IPS DF 4.7 (cell line): ENCODE results near the gene PON3.

Source experiments
- DNase-seq: peaks from one replicate; pipeline ENCODE4 v3.0.0-alpha.2; 2013; ENCODE audit warnings: low spot score; ENCODE audit errors: extremely low read depth

PON3 gene

DNA sequence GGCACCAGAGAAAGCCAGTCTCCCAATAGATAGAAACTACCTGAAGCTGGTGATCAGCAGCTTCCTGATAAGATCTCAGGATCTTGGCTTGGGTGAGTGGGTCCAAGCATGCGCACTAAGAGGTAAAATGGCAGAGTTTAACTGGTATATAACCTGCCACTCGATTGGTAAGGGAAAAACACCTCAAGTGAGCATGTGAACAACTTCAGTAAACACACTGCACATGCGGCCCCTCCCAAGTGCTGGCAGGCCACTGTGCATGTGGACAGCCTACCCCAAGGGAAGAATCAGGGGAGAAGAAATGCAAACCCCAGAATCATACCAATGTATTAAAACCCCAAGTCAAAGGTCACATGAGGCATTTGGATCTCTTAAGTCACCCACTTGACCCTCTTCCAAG, 54.1 kb downstream of the PON3 start:
- DNase-seq, result no peak

DNA sequence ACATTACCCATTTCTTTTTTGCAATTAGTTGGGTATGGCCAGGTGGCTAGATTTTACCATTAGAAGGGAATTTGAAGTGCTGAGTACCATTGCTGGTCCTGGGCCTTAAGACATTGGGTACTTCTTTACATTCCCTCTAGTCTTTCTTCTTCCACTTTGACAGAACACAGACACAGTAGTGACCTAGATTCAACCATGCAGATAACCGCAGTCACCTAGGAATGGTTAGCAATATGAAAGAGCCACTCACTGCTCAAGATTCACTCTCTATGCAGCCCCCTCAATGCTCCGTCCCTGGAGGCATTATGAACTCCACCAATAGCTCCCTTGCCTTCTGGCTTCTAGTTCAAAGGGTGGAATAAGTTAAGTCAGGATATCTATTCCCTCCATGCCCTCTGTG, 55.7 kb downstream of the PON3 start:
- no peak for DNase-seq

DNA sequence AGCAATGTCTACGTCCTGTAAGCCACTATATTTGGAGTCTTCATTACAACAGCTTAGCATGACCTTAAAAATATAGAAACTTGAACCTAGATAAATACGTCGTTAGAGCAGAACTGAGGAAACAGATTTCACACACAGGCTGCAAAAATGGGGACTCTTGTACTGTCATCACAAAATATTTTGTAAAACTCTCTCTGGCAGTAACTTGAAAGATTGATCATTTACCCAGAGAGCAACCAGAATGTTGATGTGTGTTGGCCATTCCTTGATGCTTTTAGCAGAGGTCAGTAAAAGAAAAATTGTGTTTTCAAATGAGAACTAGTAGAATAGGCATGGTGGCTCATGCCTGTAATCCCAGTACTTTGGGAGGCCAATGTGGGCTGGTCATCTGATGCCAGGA, 57.3 kb downstream of the PON3 start:
- DNase-seq, result no peak

- no peak for DNase-seq
These were observed 61.1 kb downstream of the PON3 start for GRCh38 chr7:95335093-95335492.

DNA sequence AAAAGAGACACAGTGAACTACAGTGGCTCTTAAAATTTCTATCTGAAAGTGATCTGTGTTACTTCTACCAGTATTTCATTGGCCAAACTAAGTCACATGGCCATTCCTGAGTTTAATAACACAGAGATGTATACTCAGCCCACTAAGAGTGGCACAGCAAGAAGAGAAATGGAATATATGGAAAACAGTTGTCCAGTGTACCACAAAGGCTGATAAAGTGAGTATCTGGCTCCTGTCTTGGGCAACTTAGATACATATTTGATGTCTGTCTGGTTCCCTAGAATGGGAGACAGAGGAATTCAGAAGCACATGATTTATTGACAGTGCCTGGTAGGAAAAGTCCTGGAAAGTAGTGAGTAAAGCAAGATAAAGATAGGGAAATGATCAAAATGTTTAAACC, 61.7 kb downstream of the PON3 start:
- no peak for DNase-seq

DNA sequence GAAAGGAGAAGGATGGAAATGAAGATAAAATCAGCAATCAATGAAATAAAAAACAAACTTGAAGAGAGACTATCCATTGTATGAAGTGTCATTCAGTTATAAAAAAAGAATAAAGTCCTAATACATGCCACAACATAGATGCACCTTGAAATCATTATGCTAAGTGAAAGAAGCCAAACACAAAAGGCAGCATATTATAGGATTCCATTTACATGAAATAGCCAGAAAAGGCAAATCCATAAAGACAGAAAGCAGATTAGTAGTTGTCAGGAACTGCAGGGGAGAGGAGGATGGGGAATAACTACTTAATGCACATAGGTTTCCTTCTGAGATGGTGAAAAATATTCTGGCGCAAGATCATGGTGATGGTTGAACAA, 65.2 kb downstream of the PON3 start:
- no peak for DNase-seq

- DNase-seq, result no peak
These were observed 65.8 kb downstream of the PON3 start for GRCh38 chr7:95330204-95330960.

DNA sequence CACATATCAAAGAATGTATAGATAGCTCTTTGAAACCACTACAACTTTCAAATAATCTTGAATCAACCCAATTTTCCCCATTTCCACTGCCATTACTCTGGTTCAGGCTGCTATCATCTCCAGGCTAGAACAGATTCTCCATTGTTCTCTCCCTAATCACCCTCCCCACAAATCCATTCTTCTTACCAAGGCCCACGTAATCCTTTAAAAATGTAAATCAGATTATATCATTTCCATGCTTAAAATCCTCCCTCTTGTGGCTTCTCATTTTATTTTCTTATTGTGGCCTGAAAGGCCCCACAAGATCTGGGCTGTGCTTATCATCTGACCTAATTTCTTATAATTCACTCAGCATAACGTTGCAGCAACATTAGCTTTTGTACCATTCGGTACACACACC, 68.8 kb downstream of the PON3 start:
- DNase-seq, result no peak

DNA sequence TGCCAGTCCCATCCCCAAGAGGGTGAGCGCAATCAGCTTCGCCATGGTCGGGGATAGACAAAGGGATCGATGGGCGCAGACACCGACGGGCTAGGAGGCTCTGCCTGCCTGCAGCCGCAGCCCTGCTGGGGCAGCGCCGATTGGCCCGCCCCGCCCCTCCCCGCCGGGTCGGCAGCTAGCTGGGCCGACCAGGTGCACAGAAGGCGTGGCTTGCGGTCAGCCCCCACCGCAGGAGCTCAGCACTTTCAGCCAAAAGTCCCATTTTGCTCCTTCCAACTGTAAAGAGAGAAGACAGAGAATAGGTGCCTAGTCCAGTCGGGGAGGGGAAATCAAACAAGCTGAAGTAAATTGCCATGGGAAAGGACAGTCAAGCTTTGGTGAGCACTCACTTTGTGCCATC, 71.7 kb downstream of the PON3 start, which contains the start of gene PON1:
Gene PON1 (minus strand): TSS at position 102 of the 400 bp plus-strand sequence. CDS start 57 bp downstream, at position 45.
- DNase-seq, result no peak

DNA sequence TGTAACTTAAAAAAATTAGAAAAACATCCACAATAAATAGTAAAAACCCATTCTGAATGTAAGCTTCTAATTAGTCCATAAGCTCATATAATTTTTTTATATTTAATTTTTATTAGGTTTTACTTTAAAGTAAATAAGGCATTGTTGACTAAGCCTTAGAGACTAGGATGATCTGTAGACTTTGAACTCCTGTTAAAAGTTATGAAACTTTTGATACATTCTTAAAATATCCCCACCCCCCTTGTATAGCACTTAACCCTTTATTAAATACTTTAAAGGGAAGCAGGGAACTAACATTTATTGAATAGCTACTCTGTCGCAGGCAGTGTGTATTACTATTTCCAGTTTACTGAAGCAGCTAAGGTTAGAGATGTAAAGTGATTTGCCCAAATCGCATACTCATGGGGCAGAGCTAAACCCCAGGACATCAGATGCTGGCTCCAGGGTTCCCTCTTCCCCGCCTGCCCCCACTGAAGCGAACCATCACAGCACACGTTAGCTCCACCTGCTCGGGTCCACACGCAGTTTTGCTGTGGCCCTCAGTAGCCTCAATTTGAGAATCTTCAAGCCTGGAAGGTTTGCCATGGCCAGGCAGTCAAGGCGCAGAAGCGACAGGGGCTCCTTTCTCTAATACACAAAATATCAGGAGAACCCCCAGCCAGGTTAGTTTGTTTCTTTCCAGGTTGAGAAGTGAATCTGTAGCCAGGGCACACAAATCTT, 72.6 kb downstream of the PON3 start:
- DNase-seq, result no peak

GRCh38 chr7:95322854-95323253, 73.3 kb downstream of the PON3 start:
- DNase-seq, result no peak

DNA sequence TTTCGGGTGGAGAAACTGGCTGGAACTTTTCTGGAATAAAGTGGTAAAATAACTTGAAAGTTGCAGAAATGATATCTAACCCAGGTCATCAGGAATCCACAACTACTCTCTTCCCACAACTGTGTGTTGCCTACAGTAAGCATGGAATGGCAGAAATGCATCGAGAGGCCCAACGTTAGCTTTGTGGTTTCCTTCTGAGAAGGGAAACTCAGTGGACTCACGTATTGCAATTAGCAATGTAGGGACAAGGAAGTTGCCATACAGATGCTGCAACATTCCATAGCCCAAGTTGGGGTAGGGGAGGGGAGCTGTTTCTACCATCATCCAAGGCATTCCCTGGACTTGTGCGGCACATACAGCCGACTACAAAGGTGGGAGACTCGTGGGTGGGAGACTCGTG, 73.8 kb downstream of the PON3 start:
- DNase-seq, result no peak

GRCh38 chr7:95321720-95322119, 74.5 kb downstream of the PON3 start:
- no peak for DNase-seq

DNA sequence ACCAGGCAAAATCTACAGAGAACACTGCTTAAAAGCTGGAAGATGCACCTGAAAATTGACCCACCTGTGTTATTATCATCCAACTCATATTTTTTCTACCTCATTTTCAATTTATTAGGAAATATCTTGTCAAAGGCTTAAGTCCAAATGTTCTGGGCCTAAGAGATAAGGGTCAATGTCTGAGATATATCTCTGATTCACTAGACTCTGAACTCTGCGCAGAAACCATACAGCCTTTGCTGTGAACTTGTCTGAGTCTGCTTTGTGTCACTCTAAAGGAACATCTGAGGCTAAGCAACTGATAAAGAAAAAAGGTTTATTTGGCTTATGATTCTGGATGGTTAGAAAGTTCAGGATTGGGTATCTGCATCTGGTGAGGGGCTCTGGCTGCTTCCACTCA, 75.5 kb downstream of the PON3 start:
- no peak for DNase-seq

- DNase-seq, result no peak
These were observed 76.6 kb downstream of the PON3 start for GRCh38 chr7:95319570-95319969.

GRCh38 chr7:95318501-95319100, 77.6 kb downstream of the PON3 start:
- DNase-seq, result no peak

GRCh38 chr7:95317966-95318365, 78.2 kb downstream of the PON3 start:
- no peak for DNase-seq

- DNase-seq, result no peak
These were observed 78.6 kb downstream of the PON3 start for GRCh38 chr7:95317546-95317945.

GRCh38 chr7:95316588-95316987, 79.6 kb downstream of the PON3 start:
- no peak for DNase-seq

DNA sequence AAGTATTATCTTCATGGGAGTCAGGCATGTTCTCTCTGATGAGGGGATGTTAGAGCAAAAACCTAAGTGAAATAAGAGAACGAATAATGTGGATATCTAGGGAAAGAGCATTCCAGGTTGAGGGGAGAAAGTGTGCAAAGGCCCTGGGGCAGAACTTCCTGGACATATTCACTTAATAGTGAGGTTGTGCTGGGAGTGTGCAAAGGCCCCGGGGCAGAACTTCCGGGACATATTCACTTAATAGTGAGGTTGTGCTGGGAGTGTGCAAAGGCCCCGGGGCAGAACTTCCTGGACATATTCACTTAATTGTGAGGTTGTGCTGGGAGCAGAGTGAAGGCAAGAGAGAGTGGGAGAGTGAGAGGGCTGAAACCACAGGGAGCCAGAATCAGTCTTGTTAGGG, 83.6 kb downstream of the PON3 start:
- no peak for DNase-seq

DNA sequence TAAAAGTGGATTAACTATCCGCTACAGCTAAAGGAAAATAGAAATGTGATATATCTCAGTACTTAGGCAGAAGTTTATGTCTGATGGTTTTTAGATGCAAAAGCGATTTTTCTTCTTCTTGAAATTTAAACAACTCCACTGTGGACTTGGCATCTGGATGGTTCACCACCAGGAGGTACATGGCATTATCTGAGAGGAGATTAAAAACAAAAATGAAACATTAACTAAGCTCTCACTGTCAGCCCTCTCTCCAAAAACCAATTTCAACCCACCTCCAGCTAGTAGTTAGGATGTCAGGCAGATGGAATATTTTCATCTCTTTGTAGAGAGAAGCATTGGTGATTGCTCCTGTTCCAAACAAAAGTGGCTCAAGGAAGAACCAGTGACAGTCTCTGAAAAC, 84.8 kb downstream of the PON3 start:
- no peak for DNase-seq

DNA sequence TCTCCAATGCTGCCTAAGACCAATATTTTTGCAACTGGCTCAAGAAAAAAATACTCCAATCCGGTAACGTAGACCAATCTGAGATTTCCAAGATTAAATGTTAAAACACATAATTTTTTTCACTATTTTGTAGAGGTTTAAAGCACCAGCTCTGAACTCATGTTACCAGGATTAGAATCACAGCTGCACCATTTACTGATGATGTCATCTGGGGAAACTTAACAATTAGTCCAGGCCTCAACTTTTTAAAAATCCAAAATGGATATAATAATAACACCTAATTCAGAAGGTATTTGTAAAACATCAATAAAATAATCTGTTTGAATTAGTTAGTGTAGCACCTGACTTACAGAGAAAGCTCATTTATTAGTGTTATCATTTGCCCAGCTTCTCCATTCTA, 86.2 kb downstream of the PON3 start:
- no peak for DNase-seq
